ENCODE data around the gene ADRM1.

Gene ADRM1

GRCh38 chr20:62354031-62354808 is 51.4 kb downstream of the ADRM1 start:
- 0 out of 2 replicates have a peak, but pooled peaks have one; percentile 7 for TF ChIP-seq EP300 (IDR thresholded peaks at IDR 0.05; ENCODE audit: borderline replicate concordance)
- no peak for TF ChIP-seq EGR1 (IDR thresholded peaks at IDR 0.05)
- no peak for TF ChIP-seq ZBTB7A (IDR thresholded peaks at IDR 0.05; ENCODE audit: low read depth)

- TF ChIP-seq CEBPB (IDR thresholded peaks at IDR 0.05) (no peak), EGR1 (IDR thresholded peaks at IDR 0.05) (no peak), EP300 (IDR thresholded peaks at IDR 0.05; ENCODE audit: borderline replicate concordance) (no peak), FOXM1 (IDR thresholded peaks at IDR 0.05; ENCODE audit: borderline replicate concordance, low read depth) (no peak), NFIC (IDR thresholded peaks at IDR 0.05) (no peak), REST (IDR thresholded peaks at IDR 0.05; ENCODE audit: low read depth) (no peak), USF1 (IDR thresholded peaks at IDR 0.05) (no peak)
Measured at GRCh38 chr20:62354811-62355341, 52.1 kb downstream of the ADRM1 start.

- TF ChIP-seq TAF1 (IDR thresholded peaks at IDR 0.05; ENCODE audit: low read depth) (no peak), YY1 (IDR thresholded peaks at IDR 0.05; ENCODE audit: low read depth) (0 out of 2 replicates have a peak, but pooled peaks have one; percentile 18), TCF12 (IDR thresholded peaks at IDR 0.05; ENCODE audit: low read depth) (peak; percentile 92; the same call in 1 of the 2 replicates), NFIC (IDR thresholded peaks at IDR 0.05) (peak; percentile 90), TEAD4 (IDR thresholded peaks at IDR 0.05) (peak; percentile 51), ZBTB7A (IDR thresholded peaks at IDR 0.05; ENCODE audit: low read depth) (peak; percentile 96), CREB1 (IDR thresholded peaks at IDR 0.05; ENCODE audit: low read depth) (no peak), REST (IDR thresholded peaks at IDR 0.05; ENCODE audit: low read depth) (no peak), FOXM1 (IDR thresholded peaks at IDR 0.05; ENCODE audit: borderline replicate concordance, low read depth) (peak; percentile 64), EP300 (IDR thresholded peaks at IDR 0.05; ENCODE audit: borderline replicate concordance) (peak; percentile 89), CEBPB (IDR thresholded peaks at IDR 0.05) (no peak; the same call in 1 of the 2 replicates), RAD21 (IDR thresholded peaks at IDR 0.05; ENCODE audit: low read depth) (no peak), MAX (IDR thresholded peaks at IDR 0.05) (peak; percentile 30; the same call in 1 of the 2 replicates), EGR1 (IDR thresholded peaks at IDR 0.05) (no peak), USF1 (IDR thresholded peaks at IDR 0.05) (0 out of 2 replicates have a peak, but pooled peaks have one; percentile 10)
Measured at GRCh38 chr20:62355516-62355877, 52.7 kb downstream of the ADRM1 start.

GRCh38 chr20:62355878-62356588 is 53.2 kb downstream of the ADRM1 start:
- TF ChIP-seq RAD21 (IDR thresholded peaks at IDR 0.05; ENCODE audit: low read depth) (no peak), CREB1 (IDR thresholded peaks at IDR 0.05; ENCODE audit: low read depth) (no peak), TAF1 (IDR thresholded peaks at IDR 0.05; ENCODE audit: low read depth) (no peak), NFIC (IDR thresholded peaks at IDR 0.05) (no peak), EP300 (IDR thresholded peaks at IDR 0.05; ENCODE audit: borderline replicate concordance) (no peak), USF1 (IDR thresholded peaks at IDR 0.05) (no peak), TEAD4 (IDR thresholded peaks at IDR 0.05) (peak; percentile 4; the same call in 1 of the 2 replicates), YY1 (IDR thresholded peaks at IDR 0.05; ENCODE audit: low read depth) (no peak), TCF12 (IDR thresholded peaks at IDR 0.05; ENCODE audit: low read depth) (no peak), ZBTB7A (IDR thresholded peaks at IDR 0.05; ENCODE audit: low read depth) (peak; percentile 32; the same call in 1 of the 2 replicates), EGR1 (IDR thresholded peaks at IDR 0.05) (no peak), CEBPB (IDR thresholded peaks at IDR 0.05) (no peak)

- no peak for TF ChIP-seq TCF12 (IDR thresholded peaks at IDR 0.05; ENCODE audit: low read depth)
- no peak for TF ChIP-seq CREB1 (IDR thresholded peaks at IDR 0.05; ENCODE audit: low read depth)
Measured at GRCh38 chr20:62356589-62357186, 53.9 kb downstream of the ADRM1 start.
